Right ventricle myocardium inferior (tissue), 1 donor: ENCODE measurements around the gene RHOT2. TPM values are rescaled to one million over a fixed set of nuclear protein-coding genes. Genes with fewer than 3 reads are reported as not detected.
A peak's percentile ranks its signal among the peaks of the same experiment; 100 is the strongest.

Experiments used
- ATAC-seq: fragments of 200-7000 bp; cut with Tn5 transposase; one replicate; pipeline ENCODE4 v1.9.1; 2020; ENCODE audit warnings: mild to moderate bottlenecking, moderate library complexity
- DNase-seq: peaks from one replicate; pipeline ENCODE4 v3.0.0; 2021; ENCODE audit errors: missing footprints
- intact Hi-C: fragments of 100-400 bp; cut with DNase I; formaldehyde crosslinking; loops from one replicate; pipeline ENCODE4 v1.11.0; 2022
- long read RNA-seq: library from polyadenylated mRNA; unstranded; transcript quantifications from one replicate; pipeline ENCODE4 v2.0.0, GENCODE V29; 2021
- total RNA-seq: library from RNA; stranded (reverse); fragmentation: NEBNext Ultra II Directional; extraction: Animal tissue kit (Norgen Biotek cat#: 25700); gene quantifications from one replicate; pipeline ENCODE4 v1.2.1, GENCODE V29; 2021
- donor health status: DM: no; HTN: yes; CAD: no; lungs with severe emphysema.

RHOT2 gene
- total RNA-seq, result 86.0 TPM
- long read RNA-seq, transcript RHOT2-201 (19 exons, 2,539 nt), result major isoform, 27 of 124 reads
- long read RNA-seq, partial matches to known transcripts, result 11 of 124 reads
- long read RNA-seq, other reads (novel, unspliced or antisense), result 85 of 124 reads

GRCh38 chr16:667780-668518 is at the start of gene RHOT2:
TSS of gene RHOT2 (plus strand) at chr16:668132. CDS start at chr16:668200, 68 bp downstream.
- ATAC-seq (peak; percentile 97), DNase-seq (peak; percentile 96)
- intact Hi-C loops, result no loop called here

GRCh38 chr16:619476-620100 is 48.3 kb upstream of the RHOT2 start:
- intact Hi-C loops, result no loop called here
- DNase-seq, result peak; percentile 48
- no peak for ATAC-seq

- intact Hi-C loops, result no loop called here
- DNase-seq (peak; percentile 55), ATAC-seq (no peak)
Observed at GRCh38 chr16:620700-621525, 47.0 kb upstream of the RHOT2 start.

GRCh38 chr16:621526-622105 is 46.3 kb upstream of the RHOT2 start:
- ATAC-seq (no peak), DNase-seq (peak; percentile 35)
- intact Hi-C loops, result no loop called here

GRCh38 chr16:622920-623280 is 45.0 kb upstream of the RHOT2 start:
- no peak for ATAC-seq
- intact Hi-C loops, result no loop called here
- DNase-seq, result peak; percentile 8

- intact Hi-C loops, result no loop called here
- DNase-seq, result no peak
- ATAC-seq, result no peak
Observed at GRCh38 chr16:624526-625070, 43.3 kb upstream of the RHOT2 start.

GRCh38 chr16:625117-625976 is 42.6 kb upstream of the RHOT2 start:
- DNase-seq, result peak; percentile 59
- intact Hi-C loops, result no loop called here
- ATAC-seq, result no peak

GRCh38 chr16:625977-626765 is 41.8 kb upstream of the RHOT2 start:
- intact Hi-C loops, result no loop called here
- DNase-seq (peak; percentile 68), ATAC-seq (no peak)

- DNase-seq, result peak; percentile 65
- intact Hi-C loops, result no loop called here
- no peak for ATAC-seq
Observed at GRCh38 chr16:626787-627453, 41.0 kb upstream of the RHOT2 start.

GRCh38 chr16:627454-628239 is 40.3 kb upstream of the RHOT2 start:
- ATAC-seq (no peak), DNase-seq (peak; percentile 66)
- intact Hi-C loops, result no loop called here

- DNase-seq (peak; percentile 62), ATAC-seq (no peak)
- intact Hi-C loops, result no loop called here
Observed at GRCh38 chr16:628321-629061, 39.4 kb upstream of the RHOT2 start.

GRCh38 chr16:629185-629832 is 38.6 kb upstream of the RHOT2 start:
- peak; percentile 14 for ATAC-seq
- intact Hi-C loops, result no loop called here
- DNase-seq, result peak; percentile 43

- intact Hi-C loops, result no loop called here
- DNase-seq (no peak), ATAC-seq (peak; percentile 2)
Observed at GRCh38 chr16:629833-630248, 38.1 kb upstream of the RHOT2 start.

- no peak for ATAC-seq
- intact Hi-C loops, result no loop called here
- peak; percentile 64 for DNase-seq
Observed at GRCh38 chr16:630249-630814, 37.6 kb upstream of the RHOT2 start.
